HG02885 (cell line): ENCODE results near the gene ANOS1.
"Not testable (repeated sequence)": the region's sequence is repeated elsewhere in the genome, so short reads cannot be mapped to it uniquely, and the experiment has no call there.

Source experiments
- ATAC-seq: cut with Tn5 transposase; IDR thresholded peaks from one replicate; pipeline ENCODE4 v1.9.1; 2021; ENCODE audit warnings: mild to moderate bottlenecking; ENCODE audit not compliant: unreplicated experiment, poor library complexity

The ANOS1 gene, protein sequence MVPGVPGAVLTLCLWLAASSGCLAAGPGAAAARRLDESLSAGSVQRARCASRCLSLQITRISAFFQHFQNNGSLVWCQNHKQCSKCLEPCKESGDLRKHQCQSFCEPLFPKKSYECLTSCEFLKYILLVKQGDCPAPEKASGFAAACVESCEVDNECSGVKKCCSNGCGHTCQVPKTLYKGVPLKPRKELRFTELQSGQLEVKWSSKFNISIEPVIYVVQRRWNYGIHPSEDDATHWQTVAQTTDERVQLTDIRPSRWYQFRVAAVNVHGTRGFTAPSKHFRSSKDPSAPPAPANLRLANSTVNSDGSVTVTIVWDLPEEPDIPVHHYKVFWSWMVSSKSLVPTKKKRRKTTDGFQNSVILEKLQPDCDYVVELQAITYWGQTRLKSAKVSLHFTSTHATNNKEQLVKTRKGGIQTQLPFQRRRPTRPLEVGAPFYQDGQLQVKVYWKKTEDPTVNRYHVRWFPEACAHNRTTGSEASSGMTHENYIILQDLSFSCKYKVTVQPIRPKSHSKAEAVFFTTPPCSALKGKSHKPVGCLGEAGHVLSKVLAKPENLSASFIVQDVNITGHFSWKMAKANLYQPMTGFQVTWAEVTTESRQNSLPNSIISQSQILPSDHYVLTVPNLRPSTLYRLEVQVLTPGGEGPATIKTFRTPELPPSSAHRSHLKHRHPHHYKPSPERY

DNA sequence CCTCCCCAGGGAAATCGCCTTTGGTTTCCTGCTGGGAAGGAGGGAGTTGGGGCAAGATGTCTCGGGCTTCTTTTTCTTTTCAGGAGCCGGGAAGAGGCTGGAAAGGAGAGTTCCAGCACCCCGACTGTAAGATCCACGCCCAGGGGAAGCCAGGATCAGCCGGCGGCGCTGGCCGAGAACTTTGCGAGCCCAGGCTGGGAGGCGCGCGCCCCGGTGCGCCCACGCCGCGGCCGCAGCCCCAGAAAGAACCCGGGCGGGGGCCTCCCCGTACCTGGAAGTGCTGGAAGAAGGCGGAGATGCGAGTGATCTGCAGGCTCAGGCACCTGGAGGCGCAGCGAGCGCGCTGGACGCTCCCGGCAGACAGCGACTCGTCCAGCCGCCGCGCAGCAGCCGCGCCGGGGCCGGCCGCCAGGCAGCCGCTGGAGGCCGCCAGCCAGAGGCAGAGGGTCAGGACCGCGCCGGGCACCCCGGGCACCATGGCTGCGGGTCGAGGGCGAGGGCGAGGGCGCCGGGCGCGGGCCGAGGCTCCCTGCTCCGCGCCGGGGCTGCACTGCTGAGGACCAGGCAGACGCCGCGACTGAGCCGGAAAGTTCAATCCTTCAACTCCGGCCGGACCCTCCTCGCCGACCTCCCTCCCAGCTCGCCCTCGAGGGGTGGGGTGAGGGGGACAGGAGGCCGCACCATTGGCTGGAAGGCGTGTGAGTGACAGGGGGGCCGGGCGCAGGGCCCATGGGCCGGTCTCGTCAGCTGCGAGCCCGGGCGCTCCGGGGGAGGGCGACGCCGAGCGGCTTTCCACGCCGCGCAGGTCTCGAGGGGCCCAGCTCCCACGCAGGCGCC, at the start of gene ANOS1:
ANOS1 (minus strand) TSS at position 579 of the 837 bp plus-strand sequence; CDS start at position 478, 101 bp downstream.
- no peak for ATAC-seq

DNA sequence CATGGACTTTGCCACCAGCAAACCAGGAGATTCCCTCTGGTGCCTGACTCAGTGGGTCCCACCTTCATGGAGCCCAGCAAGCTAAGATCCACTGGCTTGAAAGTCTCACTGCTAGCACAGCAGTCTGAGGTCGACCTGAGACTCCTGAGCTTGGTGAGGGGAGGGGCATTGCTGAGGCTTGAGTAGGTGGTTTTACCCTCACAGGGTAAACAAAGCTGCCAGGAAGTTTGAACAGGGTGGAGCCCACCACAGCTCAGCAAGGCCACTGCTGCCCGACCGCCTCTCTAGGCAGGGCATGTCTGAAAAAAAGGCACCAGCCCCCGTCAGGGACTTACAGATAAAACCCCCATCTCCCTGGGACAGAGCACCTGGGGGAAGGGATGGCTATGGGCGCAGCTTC, 41.2 kb upstream of the ANOS1 start:
- no peak for ATAC-seq

DNA sequence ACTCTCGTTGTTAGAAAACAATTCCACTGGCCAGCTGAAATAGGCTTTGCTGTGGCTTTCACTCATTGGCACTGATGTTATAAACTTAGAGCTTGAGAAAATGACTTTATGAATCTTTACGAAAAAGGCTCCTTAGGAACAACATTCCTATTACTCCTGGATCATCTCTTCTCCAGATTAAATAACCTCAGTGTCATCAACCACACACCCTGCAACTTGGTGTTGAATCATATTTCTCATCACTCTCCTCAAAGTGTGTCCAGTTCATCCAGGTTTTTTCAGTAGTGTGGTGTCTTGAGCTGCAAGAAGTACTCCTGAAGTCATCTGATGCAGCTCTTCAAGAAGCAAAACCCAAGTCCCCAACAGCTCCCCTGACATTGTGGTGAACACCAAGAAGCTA, 28.1 kb upstream of the ANOS1 start:
- no peak for ATAC-seq

DNA sequence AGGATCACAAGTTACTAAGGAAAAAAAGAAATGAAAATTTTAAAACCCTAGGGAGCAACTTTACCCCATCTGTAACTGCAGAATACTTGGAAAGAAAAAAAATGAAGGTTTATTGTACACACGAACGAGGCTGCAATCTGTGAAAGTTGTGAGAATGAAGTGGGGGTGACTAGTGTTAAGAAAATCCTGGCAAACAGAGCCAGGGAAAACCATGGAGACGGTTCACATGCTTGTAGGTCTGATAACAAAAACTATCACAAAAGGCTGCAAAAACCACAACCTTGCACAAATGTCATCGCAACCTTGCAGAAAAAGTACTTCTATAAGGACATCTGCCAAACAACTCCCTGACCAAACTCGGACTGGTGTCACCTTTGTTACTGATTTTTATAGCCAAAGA, 26.8 kb upstream of the ANOS1 start:
- ATAC-seq: not testable (repeated sequence)

DNA sequence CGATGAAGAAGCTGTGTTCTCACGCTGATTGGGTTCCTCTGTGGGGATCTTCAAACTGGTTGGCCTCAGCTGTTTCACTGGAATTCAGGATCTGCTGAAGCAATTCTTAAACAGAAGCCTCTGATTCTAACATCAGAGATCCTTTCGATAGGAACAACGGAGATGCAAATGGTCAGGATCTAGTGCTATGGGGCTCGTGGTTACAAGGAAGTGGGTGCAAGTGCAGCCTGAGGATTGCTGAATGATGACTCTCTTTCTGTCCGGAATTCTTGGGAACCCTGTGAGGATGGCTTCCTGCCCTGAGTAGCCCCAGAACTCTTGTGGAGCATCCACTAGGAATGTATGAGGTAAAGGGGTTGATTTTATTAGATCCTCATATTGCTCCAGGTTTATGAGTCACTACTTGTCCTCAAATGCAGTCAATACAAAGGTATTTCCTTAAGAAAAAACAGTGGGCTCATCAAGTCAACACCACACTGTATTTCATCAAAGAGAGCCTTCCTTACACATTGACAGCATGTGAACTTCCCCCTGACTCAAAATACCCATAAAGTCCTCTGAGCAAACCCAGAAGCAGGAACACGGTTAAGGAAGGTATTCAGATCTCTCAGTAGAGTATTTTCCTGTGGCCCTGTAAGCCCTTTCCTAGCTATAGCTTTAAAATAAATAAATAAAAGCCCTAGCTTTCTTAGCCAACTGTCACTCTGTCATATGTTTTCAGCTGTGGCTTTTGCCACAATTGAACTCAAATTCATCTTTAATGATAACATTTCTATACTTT, 25.9 kb upstream of the ANOS1 start:
- ATAC-seq: not testable (repeated sequence)

GRCh38 chrX:8755813-8756212, 23.9 kb upstream of the ANOS1 start:
- ATAC-seq: no peak

DNA sequence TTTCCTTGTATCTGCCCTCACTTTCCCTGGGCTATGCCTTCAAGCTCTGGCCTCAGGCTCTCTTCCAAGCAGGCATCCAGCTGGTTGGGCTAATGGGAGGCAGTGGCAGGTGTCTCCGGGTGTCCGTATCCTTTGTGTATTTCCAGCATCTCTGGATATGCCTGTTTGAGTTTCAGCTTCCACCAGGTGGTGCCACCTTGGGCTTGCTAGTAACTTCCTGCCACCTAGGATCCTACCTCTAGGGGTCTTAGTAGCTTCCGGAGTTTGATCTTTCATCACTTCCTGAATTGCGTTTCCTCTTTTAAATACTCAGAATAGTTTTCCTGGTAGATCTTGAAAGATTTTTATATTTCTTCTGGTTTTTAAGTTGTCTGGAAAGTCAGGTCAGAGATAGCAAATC, 23.2 kb upstream of the ANOS1 start:
- no peak for ATAC-seq

DNA sequence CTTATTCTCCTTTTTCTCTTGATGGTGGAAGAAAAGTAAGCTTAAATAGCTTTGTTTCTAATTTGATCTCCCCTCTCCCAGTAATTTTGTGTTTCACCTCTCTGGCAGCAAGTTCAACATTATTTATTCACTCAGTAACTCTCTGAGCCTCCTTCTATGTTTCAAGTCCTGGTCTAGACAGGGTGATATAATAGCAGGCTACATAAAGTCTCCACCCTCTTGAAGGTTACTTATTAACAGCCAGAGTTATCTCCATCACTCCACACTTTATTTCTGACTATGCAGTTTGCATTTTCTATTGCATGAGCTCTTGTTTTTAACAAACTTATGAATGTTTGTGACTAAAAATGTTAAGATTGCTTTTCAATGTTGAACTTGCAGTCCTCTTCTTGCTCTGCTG, 17.8 kb upstream of the ANOS1 start:
- no peak for ATAC-seq

DNA sequence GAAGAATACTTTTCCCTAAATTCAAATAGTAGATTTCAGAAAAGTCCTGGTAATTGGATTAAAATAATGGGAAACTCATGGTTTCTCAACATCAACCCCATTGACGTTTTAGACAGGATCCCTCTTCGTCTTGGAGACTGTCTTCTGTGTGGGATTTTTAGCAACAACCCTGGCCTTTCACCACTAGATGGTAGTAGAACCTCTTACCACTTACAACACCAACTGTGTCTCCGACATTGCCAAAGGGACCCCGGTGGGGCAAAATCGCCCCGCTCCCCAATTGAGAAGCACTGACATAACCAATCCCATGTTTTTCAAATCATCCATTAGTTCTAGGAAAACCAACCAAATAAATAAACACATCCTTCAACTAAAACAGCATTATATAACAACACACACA, 16.9 kb upstream of the ANOS1 start:
- peak; percentile 82 for ATAC-seq

DNA sequence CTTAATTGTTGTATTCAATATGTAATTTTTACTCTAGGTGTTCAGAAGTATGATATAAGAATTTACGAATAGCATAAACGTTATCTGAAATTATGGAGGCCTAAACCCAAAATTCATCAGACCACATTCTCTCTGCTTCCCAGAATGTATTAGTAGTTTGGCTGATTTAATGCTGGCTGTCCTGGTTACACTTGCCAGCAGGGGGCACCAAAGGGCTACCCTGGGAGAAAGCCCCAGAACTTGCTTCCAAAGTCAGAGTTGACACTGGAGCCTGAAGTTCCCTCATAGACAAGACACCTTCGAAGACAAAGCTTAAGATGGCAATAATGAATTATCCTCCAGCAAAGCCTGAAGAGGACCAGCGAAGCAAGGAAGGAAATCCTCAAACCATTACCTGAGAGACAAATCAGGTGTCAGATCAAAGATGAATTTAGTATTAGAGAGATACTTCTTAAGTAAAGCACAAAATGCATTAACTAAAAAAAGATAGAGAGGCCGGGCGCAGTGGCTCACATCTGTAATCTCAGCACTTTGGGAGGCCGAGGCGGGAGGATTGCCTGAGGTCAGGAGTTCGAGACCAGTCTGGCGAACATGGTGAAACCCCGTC, 11.3 kb upstream of the ANOS1 start:
- ATAC-seq: peak; percentile 76

GRCh38 chrX:8741981-8742380, 10.0 kb upstream of the ANOS1 start:
- no peak for ATAC-seq

- peak; percentile 58 for ATAC-seq
These were observed 6.8 kb upstream of the ANOS1 start for GRCh38 chrX:8738588-8739189.

- ATAC-seq: no peak
These were observed 5.9 kb upstream of the ANOS1 start for GRCh38 chrX:8737883-8738282.

DNA sequence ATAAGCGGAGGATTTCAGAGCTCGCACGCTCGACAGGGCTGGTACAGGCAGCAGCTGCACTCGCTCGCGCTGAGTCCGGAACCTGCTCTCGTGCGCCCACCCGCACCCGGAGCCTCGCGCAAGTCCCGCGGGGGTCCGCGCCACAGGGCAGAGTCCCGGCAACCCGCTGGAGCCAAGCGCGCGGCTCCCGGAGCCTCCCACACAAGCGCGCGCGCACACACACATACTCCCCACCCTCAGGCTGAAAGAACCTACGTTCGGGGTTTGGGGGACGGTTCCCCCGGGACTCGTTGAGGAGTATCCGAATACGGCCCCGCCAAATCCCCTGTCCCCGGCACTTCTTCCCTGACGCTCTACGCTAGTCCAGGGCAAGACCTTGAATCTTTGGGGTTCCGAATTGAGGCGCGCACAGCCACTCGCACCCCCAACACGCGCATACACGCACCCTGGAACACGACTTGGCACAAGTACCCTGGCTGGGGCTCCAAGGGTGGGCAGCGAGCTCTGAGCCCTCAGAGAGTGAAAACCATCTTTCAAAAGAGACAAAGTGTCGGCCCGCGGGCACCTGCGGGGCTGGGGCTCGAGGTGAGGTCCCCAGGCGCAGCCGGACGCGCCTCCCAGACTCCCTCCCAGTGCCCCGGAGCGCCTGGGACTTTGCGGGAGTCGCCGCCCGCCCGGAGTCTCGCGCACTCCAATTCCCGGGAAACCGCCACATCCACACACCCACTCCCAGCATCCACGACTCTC, 952 bp downstream of the ANOS1 start:
- no peak for ATAC-seq

GRCh38 chrX:8729811-8730210, 2.1 kb downstream of the ANOS1 start:
- ATAC-seq: no peak

DNA sequence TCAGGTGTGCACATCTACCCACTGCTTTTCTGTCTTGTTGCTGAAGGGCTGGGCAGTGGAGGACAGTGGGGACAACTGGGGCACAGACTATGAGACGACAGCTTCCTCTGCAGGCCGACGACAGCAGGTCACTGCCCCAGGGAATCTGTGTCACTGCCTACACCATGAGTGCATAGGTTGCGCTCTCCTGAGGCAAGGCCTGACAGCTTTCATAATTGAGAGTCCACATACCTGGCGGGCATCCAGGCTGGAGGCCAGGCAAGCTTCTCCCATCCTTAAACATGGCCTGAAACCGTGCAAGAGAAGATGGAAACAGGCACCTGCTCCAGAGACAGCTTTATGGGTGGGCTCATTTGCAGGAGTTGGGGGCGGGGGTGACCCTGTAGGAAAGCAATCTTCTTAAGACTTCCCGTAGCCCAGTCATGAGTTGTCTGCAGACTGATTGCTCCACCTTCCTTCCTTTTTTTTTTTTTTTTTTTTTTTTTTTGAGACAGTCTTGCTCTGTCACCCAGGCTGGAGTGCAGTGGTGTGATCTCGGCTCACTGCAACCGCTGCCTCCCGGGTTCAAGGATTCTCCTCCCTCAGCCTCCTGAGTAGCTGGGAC, 2.9 kb downstream of the ANOS1 start:
- no peak for ATAC-seq

DNA sequence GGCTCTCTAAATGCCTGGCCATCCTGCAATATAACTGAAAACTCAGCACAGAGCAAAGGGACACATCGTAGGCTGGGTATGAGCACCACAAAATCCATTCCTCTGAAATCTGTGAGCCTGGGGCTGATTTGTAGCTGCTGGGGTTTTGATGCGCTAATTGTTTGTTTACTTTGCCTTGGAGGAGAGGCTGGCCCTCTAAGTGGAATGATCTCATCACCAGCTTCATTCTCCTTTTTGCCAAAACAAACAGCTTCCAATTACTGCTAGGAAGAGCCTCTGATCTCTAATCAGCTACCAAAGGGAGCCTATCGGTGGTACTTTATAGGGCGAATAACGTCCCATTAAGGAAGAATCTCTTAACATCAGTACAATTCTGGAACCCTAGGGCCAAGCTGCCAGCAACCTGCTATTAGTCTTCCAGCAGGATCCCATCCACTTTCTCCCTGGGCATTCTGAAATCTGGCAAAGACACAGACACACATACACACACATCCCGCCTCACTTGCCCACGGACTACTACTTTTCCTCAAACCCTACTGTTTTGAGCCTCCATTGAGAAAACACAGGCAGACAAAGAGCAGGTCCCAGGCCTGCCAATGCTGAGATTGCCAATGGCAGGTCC, 5.8 kb downstream of the ANOS1 start:
- no peak for ATAC-seq

DNA sequence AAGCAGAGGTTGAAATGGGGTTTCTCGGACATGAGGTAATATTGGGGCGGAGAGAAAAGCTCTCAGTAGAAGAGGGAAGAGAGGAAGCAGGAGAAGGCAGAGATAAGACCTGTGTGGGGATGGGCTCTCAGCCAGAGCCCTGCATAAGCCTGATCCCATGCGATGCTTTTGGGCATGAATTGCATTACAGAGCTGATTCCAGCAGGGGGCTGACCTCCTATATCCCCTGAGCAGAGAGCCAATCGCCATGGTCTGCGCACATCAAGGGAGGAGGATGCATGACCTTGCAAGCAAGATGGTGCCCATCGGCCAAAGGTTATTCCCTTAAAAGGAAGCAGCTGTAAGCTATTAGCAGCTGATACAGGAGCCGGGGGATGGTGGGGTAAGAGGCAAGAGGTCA, 7.6 kb downstream of the ANOS1 start:
- ATAC-seq: peak; percentile 46
